ENCODE measurements around the gene NCBP2L. TPM values are rescaled to one million over a fixed set of nuclear protein-coding genes. Genes with fewer than 3 reads are reported as not detected.

The NCBP2L gene
- total and polyA plus RNA-seq, 4 donors, result 0.02 to 0.24 (median 0.08) TPM; not detected in 1

DNA sequence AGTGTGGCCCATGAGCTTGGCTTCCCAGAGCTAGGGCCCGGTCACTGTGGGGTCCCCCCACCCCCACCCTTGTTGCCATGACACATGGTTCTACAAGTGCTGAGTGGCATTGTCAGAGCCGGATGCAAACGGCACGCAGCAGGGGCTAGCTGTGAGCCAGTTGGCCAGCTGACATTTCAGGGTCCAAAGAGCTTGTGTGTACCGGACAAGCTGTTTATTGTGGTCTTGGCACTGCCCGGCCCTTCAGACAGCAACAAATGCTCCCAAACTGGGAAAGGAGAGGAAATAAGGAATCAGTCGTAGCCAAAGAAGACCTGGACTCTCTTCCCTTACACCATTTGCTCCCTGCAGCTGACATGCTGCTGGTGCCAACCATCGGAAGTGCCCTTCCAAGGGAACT is 38.8 kb upstream of the NCBP2L start:
- Histone ChIP-seq H3K9ac (ENCODE audit: low read depth in 1 of 2, low read length in 2 of 2) (no peak overlapping the region), H3K4me1 (ENCODE audit: control insufficient read depth in 4 of 4, insufficient read depth in 4 of 4, low read length in 3 of 4) (peaks cover 13 to 59% (median 52%) of the 10 kb centered on the region in 4 donors), H3K9me3 (ENCODE audit: control insufficient read depth in 4 of 4, low read length in 3 of 4) (no peaks in the 10 kb centered on the region), H3K36me3 (ENCODE audit: control insufficient read depth in 4 of 4, insufficient read depth in 3 of 4, low read depth in 1 of 4, low read length in 3 of 4) (no peaks in the 10 kb centered on the region), H3K4me3 (ENCODE audit: low read depth in 1 of 3, low read length in 3 of 3) (no peak overlapping the region), H3K27me3 (ENCODE audit: control insufficient read depth in 4 of 4, insufficient read depth in 4 of 4, low read length in 3 of 4) (no peaks in the 10 kb centered on the region), H3K27ac (ENCODE audit: low read depth in 1 of 2, low read length in 2 of 2) (peak overlapping the region; percentile 44 to 65)
- WGBS, result 45% methylated on average over 8 of the region's 8 CpGs
- no peak for DNase-seq (ENCODE audit: low spot score)
- no peak for TF ChIP-seq JUND (IDR thresholded peaks at IDR 0.05)
- peak; percentile 16 to 44 for TF ChIP-seq HNF4A (conservative IDR thresholded peaks at IDR 0.05)

DNA sequence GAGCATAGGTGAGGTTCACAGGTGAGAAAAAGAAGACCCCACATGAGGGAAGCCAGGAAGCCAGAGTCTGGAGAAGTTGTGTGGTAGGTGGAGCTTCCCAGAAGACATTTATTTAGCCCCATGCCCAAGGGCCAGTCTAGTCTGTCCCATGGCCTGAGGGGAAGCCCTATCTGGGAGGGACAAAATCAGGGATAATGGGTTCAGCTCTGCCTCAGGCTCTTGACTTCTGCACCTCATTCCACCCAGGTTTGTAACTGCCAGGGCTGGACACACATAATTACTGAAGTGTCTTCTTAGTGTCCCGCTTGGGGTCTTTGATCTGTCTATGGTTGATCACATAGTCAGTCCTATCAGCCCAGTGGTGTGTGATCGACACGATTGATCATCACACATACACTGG is 38.0 kb upstream of the NCBP2L start:
- Histone ChIP-seq H3K4me3 (ENCODE audit: low read depth in 1 of 3, low read length in 3 of 3) (no peak overlapping the region), H3K27me3 (ENCODE audit: control insufficient read depth in 4 of 4, insufficient read depth in 4 of 4, low read length in 3 of 4) (no peaks in the 10 kb centered on the region), H3K9me3 (ENCODE audit: control insufficient read depth in 4 of 4, low read length in 3 of 4) (no peaks in the 10 kb centered on the region), H3K4me1 (ENCODE audit: control insufficient read depth in 4 of 4, insufficient read depth in 4 of 4, low read length in 3 of 4) (peaks cover 15 to 63% (median 57%) of the 10 kb centered on the region in 4 donors), H3K9ac (ENCODE audit: low read depth in 1 of 2, low read length in 2 of 2) (no peak overlapping the region), H3K36me3 (ENCODE audit: control insufficient read depth in 4 of 4, insufficient read depth in 3 of 4, low read depth in 1 of 4, low read length in 3 of 4) (no peaks in the 10 kb centered on the region), H3K27ac (ENCODE audit: low read depth in 1 of 2, low read length in 2 of 2) (no peak overlapping the region)
- 98% methylated on average over 3 of the region's 3 CpGs for WGBS
- TF ChIP-seq, protein P1, sequence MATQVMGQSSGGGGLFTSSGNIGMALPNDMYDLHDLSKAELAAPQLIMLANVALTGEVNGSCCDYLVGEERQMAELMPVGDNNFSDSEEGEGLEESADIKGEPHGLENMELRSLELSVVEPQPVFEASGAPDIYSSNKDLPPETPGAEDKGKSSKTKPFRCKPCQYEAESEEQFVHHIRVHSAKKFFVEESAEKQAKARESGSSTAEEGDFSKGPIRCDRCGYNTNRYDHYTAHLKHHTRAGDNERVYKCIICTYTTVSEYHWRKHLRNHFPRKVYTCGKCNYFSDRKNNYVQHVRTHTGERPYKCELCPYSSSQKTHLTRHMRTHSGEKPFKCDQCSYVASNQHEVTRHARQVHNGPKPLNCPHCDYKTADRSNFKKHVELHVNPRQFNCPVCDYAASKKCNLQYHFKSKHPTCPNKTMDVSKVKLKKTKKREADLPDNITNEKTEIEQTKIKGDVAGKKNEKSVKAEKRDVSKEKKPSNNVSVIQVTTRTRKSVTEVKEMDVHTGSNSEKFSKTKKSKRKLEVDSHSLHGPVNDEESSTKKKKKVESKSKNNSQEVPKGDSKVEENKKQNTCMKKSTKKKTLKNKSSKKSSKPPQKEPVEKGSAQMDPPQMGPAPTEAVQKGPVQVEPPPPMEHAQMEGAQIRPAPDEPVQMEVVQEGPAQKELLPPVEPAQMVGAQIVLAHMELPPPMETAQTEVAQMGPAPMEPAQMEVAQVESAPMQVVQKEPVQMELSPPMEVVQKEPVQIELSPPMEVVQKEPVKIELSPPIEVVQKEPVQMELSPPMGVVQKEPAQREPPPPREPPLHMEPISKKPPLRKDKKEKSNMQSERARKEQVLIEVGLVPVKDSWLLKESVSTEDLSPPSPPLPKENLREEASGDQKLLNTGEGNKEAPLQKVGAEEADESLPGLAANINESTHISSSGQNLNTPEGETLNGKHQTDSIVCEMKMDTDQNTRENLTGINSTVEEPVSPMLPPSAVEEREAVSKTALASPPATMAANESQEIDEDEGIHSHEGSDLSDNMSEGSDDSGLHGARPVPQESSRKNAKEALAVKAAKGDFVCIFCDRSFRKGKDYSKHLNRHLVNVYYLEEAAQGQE (IDR thresholded peaks at IDR 0.05), result no peak
- TF ChIP-seq, protein P2, sequence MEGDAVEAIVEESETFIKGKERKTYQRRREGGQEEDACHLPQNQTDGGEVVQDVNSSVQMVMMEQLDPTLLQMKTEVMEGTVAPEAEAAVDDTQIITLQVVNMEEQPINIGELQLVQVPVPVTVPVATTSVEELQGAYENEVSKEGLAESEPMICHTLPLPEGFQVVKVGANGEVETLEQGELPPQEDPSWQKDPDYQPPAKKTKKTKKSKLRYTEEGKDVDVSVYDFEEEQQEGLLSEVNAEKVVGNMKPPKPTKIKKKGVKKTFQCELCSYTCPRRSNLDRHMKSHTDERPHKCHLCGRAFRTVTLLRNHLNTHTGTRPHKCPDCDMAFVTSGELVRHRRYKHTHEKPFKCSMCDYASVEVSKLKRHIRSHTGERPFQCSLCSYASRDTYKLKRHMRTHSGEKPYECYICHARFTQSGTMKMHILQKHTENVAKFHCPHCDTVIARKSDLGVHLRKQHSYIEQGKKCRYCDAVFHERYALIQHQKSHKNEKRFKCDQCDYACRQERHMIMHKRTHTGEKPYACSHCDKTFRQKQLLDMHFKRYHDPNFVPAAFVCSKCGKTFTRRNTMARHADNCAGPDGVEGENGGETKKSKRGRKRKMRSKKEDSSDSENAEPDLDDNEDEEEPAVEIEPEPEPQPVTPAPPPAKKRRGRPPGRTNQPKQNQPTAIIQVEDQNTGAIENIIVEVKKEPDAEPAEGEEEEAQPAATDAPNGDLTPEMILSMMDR (IDR thresholded peaks at IDR 0.05; ENCODE audit: low read depth, low read length, missing input control), result no peak
- TF ChIP-seq HNF4A (conservative IDR thresholded peaks at IDR 0.05) (no peak), FOXA1 (IDR thresholded peaks at IDR 0.05) (no peak), GABPA (IDR thresholded peaks at IDR 0.05 in 1 of 2, conservative IDR thresholded peaks at IDR 0.05 in 1 of 2) (no peak), SP1 (IDR thresholded peaks at IDR 0.05) (no peak), EGR1 (IDR thresholded peaks at IDR 0.05; ENCODE audit: low read depth in 2 of 2) (no peak), YY1 (IDR thresholded peaks at IDR 0.05) (no peak)
- TF ChIP-seq, protein P3, sequence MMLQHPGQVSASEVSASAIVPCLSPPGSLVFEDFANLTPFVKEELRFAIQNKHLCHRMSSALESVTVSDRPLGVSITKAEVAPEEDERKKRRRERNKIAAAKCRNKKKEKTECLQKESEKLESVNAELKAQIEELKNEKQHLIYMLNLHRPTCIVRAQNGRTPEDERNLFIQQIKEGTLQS (IDR thresholded peaks at IDR 0.05), result no peak
- no peak for DNase-seq (ENCODE audit: low spot score)

DNA sequence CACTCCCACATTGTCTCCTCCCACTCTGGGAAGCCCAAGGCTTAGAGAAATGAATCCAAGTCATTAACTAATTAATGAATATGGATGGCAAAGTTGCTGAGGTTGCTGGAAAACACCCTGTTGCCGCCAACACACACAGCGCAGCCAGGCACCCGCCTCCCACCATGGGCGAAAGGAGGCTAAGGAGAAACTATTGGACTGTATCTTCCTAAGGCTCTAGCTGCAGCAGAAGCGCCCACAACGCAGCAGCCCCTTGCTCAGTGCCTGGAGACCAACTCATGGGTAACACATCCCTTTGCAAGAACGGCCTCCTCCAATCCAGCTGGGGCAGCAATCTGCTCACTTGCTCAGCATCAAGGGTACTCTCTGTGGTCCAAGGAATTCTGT is 36.1 kb upstream of the NCBP2L start:
- H3K4me1 ChIP-seq (ENCODE audit: control insufficient read depth in 4 of 4, insufficient read depth in 4 of 4, low read length in 3 of 4), result peaks cover 18 to 73% (median 58%) of the 10 kb centered on the region in 4 donors
- no peak for DNase-seq (ENCODE audit: low spot score)
- no peak for TF ChIP-seq JUND (IDR thresholded peaks at IDR 0.05)
- no peak for TF ChIP-seq HNF4A (conservative IDR thresholded peaks at IDR 0.05)
- TF ChIP-seq YY1 (IDR thresholded peaks at IDR 0.05), result no peak
- no peak for TF ChIP-seq EGR1 (IDR thresholded peaks at IDR 0.05; ENCODE audit: low read depth in 2 of 2)
- no peak for TF ChIP-seq SP1 (IDR thresholded peaks at IDR 0.05)
- TF ChIP-seq, protein P2 (IDR thresholded peaks at IDR 0.05; ENCODE audit: low read depth, low read length, missing input control), result no peak
- TF ChIP-seq TAF1 (conservative IDR thresholded peaks at IDR 0.05), result no peak
- TF ChIP-seq RAD21 (IDR thresholded peaks at IDR 0.05), result no peak

More for the DNA sequence above, 36.1 kb upstream of the NCBP2L start:
- 61% methylated on average over 7 of the region's 7 CpGs for WGBS
- H3K36me3 ChIP-seq (ENCODE audit: control insufficient read depth in 4 of 4, insufficient read depth in 3 of 4, low read depth in 1 of 4, low read length in 3 of 4), result no peaks in the 10 kb centered on the region
- H3K4me3 ChIP-seq (ENCODE audit: low read depth in 1 of 3, low read length in 3 of 3), result no peak overlapping the region
- H3K27ac ChIP-seq (ENCODE audit: low read depth in 1 of 2, low read length in 2 of 2), result peak overlapping the region; percentile 85 to 87
- H3K9me3 ChIP-seq (ENCODE audit: control insufficient read depth in 4 of 4, low read length in 3 of 4), result no peaks in the 10 kb centered on the region
- no peaks in the 10 kb centered on the region for H3K27me3 ChIP-seq (ENCODE audit: control insufficient read depth in 4 of 4, insufficient read depth in 4 of 4, low read length in 3 of 4)
- no peak overlapping the region for H3K9ac ChIP-seq (ENCODE audit: low read depth in 1 of 2, low read length in 2 of 2)

Data from liver (tissue), 9 donors.